Stimulated activated naive CD8-positive, alpha-beta T cell treated with anti-CD3 and anti-CD28 coated beads, Interleukin-15, Interleukin-2, amounts not matched to agents 100 ng/mL and 50 ng/mL, for 24 hours (primary cell): ENCODE data around the gene OXSR1.
"Not testable (repeated sequence)": the region's sequence is repeated elsewhere in the genome, so short reads cannot be mapped to it uniquely, and the experiment has no call there.

ENCODE experiments used
- H3K27ac Mint-ChIP-seq: one replicate; pipeline ENCODE4 v1.8.0; 2021; ENCODE audit warnings: mild to moderate bottlenecking, mixed read lengths
- H3K27me3 Mint-ChIP-seq: one replicate; pipeline ENCODE4 v1.8.0; 2021; ENCODE audit warnings: mixed read lengths
- H3K36me3 Mint-ChIP-seq: one replicate; pipeline ENCODE4 v1.8.0; 2021; ENCODE audit warnings: low read depth, mixed read lengths
- H3K4me1 Mint-ChIP-seq: one replicate; pipeline ENCODE4 v1.8.0; 2021; ENCODE audit warnings: low read depth, mixed read lengths
- H3K4me3 Mint-ChIP-seq: one replicate; pipeline ENCODE4 v1.8.0; 2021; ENCODE audit warnings: mild to moderate bottlenecking, mixed read lengths
- H3K9me3 Mint-ChIP-seq: one replicate; pipeline ENCODE4 v1.8.0; 2021; ENCODE audit warnings: mixed read lengths

Gene OXSR1

DNA sequence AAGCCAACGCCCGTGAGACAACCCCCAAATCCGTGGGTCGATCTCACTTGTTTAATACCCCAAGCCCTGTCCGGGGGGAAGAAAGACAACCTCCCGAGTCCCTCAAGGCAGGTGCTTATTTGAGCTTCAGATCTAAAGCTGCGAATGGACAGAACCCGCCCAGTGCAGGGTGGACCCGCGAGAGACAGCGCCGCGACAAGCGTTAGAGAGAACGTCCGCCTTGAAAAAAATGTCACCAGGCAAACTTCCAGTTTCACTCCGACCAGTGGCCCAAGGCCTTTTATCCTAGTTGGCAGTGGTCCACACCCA is 740 bp upstream of the OXSR1 start:
- Mint-ChIP-seq H3K4me3 (peak overlapping the region; percentile 96), H3K4me1 (peaks cover 49% of the 10 kb centered on the region), H3K27me3 (no peaks in the 10 kb centered on the region), H3K36me3 (peaks cover 23% of the 10 kb centered on the region), H3K27ac (peak overlapping the region; percentile 100), H3K9me3 (no peaks in the 10 kb centered on the region)

DNA sequence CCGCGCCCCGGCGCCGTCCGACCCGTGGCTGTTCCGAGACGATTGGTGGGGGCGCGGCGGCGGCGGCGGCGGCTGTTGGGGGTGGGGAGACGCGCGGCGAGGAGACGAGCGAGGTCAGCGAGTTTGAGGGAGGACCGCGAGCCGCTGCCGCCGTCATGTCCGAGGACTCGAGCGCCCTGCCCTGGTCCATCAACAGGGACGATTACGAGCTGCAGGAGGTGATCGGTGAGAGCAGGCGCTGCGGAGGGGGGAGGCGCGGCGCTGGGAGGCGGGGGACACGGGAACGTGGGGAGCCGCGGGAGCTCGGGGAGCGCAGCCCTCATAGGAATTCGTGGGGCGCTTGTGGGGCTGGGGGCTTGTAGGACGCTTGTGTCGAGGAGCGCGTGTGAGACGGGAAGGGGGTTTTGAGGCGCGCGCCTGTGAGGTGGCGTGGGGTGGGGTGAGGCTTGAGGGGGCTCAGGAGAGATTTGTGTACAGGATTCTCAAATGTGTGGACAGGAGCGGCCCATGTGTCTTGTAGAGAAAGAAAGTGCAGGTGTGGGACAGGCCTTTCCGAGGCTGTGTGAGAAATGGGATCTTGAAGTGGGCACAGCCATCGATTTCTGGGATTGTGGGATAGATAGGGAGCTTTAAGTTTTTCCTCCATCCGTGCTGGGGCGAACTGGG is 518 bp downstream of the OXSR1 start:
- no peaks in the 10 kb centered on the region for H3K9me3 Mint-ChIP-seq
- peaks cover 60% of the 10 kb centered on the region for H3K4me1 Mint-ChIP-seq

DNA sequence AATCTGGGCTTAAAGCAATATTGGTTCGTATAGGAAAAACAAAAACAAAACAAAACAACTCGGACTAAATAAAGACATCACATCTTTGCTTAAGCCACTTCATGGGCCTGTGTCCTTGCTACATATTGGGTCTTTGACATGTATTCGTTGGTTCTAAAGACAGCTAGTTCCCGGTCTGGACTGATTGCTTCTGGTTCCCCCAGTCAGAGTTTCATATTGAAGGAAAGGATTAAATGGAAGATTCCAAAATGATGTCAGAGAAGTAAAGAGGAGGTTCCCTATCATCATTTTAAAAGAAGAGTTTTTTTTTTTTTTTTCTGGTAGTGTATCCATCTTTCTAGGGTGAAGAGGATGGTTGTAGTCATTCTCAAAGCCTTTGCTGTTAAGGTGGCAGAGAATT is 2.3 kb downstream of the OXSR1 start:
- no peaks in the 10 kb centered on the region for H3K9me3 Mint-ChIP-seq
- peaks cover 27% of the 10 kb centered on the region for H3K36me3 Mint-ChIP-seq
- no peaks in the 10 kb centered on the region for H3K27me3 Mint-ChIP-seq
- H3K4me1 Mint-ChIP-seq = peaks cover 77% of the 10 kb centered on the region
- peak overlapping the region; percentile 96 for H3K4me3 Mint-ChIP-seq
- peak overlapping the region; percentile 51 for H3K27ac Mint-ChIP-seq

More for the DNA sequence above, 518 bp downstream of the OXSR1 start:
- H3K36me3 Mint-ChIP-seq = peaks cover 27% of the 10 kb centered on the region
- peak overlapping the region; percentile 100 for H3K27ac Mint-ChIP-seq
- no peaks in the 10 kb centered on the region for H3K27me3 Mint-ChIP-seq
- peak overlapping the region; percentile 96 for H3K4me3 Mint-ChIP-seq

DNA sequence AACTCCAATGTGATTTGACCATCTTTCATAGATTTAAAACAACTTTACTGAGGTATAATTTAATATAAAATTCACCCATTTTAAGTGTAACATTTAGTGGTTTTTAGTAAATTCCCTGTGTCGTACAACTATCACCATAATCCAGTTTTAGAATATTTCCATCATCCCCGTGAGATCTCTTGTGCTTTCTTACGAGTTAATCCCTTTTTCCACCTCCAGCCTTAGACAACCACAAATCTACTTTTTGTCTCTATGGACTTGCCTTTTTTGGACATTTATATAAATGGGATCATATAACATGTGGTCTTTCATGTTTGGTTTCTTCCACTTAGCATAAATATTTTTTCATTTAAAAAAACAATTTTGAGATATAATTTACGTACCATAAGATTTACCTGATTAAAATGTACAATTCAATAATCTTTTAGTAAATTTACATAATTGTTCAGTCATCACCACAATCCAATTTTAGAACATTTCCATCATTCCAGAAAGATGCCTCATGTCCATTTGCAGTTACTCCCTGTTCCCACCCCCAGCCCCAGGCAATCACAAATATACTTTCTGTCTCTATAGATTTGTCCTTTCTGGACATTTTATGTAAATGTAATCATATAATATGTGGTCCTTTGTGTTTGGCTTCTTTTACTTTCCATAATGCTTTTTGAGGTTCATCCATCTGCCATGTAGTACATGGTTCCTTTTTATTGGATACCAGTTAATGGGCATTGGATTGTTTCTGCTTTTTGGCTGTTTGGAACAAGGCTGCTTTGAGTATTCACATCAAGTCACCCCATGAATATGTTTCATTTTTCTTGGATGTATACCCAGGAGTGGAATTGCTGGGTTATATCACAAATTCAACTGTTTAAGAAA is 3.1 kb downstream of the OXSR1 start:
- Mint-ChIP-seq H3K27me3 (no peaks in the 10 kb centered on the region), H3K4me3 (peak overlapping the region; percentile 96), H3K4me1 (peaks cover 84% of the 10 kb centered on the region), H3K9me3 (no peaks in the 10 kb centered on the region), H3K36me3 (peaks cover 27% of the 10 kb centered on the region), H3K27ac (peak overlapping the region; percentile 78)

DNA sequence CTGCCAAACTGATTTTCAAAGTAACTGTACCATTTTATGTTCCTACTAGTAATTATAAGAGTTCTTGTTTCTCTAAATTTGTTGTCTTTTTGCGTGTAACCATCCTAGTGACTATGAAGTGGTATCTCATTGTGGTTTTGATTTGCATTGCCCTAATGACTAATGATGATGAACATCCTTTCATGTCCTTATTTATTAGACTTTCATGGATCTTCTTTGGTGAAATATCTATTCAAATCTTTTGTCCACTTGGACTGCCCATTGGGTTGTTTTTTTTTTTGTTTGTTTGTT is 3.6 kb downstream of the OXSR1 start:
- peaks cover 27% of the 10 kb centered on the region for H3K36me3 Mint-ChIP-seq
- H3K4me3 Mint-ChIP-seq = peak overlapping the region; percentile 62
- no peaks in the 10 kb centered on the region for H3K9me3 Mint-ChIP-seq
- H3K27me3 Mint-ChIP-seq = no peaks in the 10 kb centered on the region
- peaks cover 87% of the 10 kb centered on the region for H3K4me1 Mint-ChIP-seq
- H3K27ac Mint-ChIP-seq = peak overlapping the region; percentile 78

DNA sequence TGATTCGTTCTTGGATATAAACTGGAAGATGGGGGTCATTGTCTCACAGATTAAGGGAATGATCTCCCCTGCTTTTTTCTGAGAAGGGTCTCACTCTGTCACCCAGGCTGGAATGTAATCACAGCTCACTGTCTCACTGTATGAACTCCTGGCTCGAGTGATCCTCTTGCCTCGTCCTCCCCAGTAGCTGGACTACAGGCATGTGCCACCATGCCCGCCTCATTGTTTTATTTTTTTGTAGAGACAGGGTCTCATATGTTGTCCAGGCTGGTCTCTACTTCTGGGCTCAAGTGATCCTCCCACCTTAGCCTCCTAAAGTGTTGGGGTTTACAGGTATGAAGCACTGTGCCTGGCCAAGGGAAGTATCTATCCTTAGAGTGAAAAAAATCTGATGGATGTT is 5.4 kb downstream of the OXSR1 start:
- peaks cover 35% of the 10 kb centered on the region for H3K36me3 Mint-ChIP-seq
- no peak overlapping the region for H3K27ac Mint-ChIP-seq
- H3K27me3 Mint-ChIP-seq = no peaks in the 10 kb centered on the region
- no peaks in the 10 kb centered on the region for H3K9me3 Mint-ChIP-seq
- H3K4me3 Mint-ChIP-seq = no peak overlapping the region
- peaks cover 95% of the 10 kb centered on the region for H3K4me1 Mint-ChIP-seq

DNA sequence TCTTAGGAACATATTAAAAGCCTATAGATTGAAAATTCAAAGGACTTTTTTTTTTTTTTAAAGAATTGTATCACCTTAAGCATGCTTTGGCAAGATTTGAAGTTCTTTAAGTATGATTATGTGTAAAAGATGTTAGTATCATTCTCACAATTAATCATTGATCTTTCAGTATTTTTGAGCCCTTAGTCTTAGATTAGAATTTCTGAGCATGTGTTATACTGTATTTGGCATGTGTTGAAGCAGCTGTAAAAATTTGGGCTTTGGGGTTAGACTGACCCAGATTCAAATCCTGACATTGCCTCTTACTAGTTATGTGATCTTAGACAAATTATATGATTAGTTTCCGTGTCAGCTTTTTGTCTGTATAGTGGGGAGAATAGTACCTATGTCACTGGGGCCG is 6.3 kb downstream of the OXSR1 start:
- peaks cover 91% of the 10 kb centered on the region for H3K4me1 Mint-ChIP-seq
- H3K4me3 Mint-ChIP-seq = no peak overlapping the region
- H3K9me3 Mint-ChIP-seq = no peaks in the 10 kb centered on the region
- H3K27me3 Mint-ChIP-seq = no peaks in the 10 kb centered on the region
- no peak overlapping the region for H3K27ac Mint-ChIP-seq
- peaks cover 31% of the 10 kb centered on the region for H3K36me3 Mint-ChIP-seq

DNA sequence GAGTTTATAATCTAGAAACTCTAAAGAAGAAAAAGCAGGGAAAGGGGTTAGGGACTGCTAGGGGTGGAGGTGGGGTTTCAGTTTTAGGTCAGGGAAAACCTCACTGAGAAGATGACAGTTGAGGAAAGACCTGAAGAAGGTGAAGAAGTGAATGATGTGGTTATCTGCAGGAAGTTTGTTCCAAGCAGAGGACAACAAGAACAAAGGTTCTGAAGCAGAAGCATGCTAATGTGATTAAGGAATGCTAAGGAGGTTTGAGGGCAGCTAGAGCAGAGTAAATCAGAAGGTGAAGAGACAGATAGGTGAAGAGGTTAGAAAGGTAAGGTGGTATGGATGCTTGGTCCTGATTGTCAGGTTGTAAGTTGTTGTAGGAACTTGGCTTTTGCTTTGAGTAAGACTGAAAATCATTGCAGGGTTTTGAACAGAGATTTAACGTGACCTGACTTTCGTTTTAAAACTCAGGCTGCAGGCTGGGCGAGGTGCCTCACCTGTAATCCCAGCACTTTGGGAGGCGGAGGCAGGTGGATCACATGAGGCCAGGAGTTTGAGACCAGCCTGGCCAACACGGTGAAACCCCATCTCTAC is 8.6 kb downstream of the OXSR1 start:
- peaks cover 17% of the 10 kb centered on the region for H3K36me3 Mint-ChIP-seq
- H3K9me3 Mint-ChIP-seq = no peaks in the 10 kb centered on the region
- peak overlapping the region; percentile 43 for H3K27ac Mint-ChIP-seq
- H3K27me3 Mint-ChIP-seq = no peaks in the 10 kb centered on the region
- peaks cover 72% of the 10 kb centered on the region for H3K4me1 Mint-ChIP-seq
- no peak overlapping the region for H3K4me3 Mint-ChIP-seq

DNA sequence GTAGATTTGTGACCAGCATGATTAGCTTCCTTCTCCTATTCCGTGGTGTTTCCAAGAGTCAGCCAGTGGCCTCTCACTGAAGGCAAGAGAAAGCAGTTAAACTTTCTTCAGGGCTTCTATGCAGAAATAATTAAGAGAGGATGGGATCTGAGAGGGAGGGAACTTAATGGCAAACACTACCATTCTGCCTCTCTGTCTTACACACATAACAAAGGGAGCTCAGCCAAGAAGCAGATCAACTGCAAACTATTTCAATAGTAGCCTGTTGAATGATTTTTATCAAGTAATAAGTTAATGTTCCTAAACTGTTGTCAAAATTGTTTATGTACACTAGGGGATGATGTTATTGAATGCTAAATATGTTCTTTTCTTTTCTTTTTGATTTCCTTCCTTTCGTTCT is 11.8 kb downstream of the OXSR1 start:
- H3K9me3 Mint-ChIP-seq = no peaks in the 10 kb centered on the region
- no peak overlapping the region for H3K27ac Mint-ChIP-seq
- peaks cover 22% of the 10 kb centered on the region for H3K36me3 Mint-ChIP-seq
- peaks cover 52% of the 10 kb centered on the region for H3K4me1 Mint-ChIP-seq
- no peak overlapping the region for H3K4me3 Mint-ChIP-seq
- H3K27me3 Mint-ChIP-seq = no peaks in the 10 kb centered on the region

DNA sequence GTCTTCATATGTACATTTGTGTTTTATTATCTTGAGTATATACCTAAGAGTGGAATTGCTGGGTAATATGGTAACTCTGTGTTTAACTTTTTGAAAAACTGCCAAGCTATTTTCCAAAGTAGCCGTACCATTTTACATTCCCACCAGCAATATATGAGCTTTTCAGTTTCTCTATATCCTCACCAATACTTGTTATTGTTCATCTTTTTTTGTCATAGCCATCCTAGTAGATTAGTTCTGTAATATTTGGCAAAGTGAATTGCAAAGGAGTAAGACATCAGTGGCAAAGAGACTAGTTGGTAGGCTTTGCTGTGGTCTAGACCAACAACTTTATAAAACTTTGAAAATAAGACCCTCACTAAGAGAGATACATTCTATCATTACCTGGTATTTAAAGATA is 21.4 kb downstream of the OXSR1 start:
- Mint-ChIP-seq H3K27me3 (no peaks in the 10 kb centered on the region), H3K4me1 (no peaks in the 10 kb centered on the region), H3K27ac (no peak overlapping the region), H3K9me3 (no peaks in the 10 kb centered on the region), H3K4me3 (no peak overlapping the region), H3K36me3 (peaks cover 55% of the 10 kb centered on the region)

DNA sequence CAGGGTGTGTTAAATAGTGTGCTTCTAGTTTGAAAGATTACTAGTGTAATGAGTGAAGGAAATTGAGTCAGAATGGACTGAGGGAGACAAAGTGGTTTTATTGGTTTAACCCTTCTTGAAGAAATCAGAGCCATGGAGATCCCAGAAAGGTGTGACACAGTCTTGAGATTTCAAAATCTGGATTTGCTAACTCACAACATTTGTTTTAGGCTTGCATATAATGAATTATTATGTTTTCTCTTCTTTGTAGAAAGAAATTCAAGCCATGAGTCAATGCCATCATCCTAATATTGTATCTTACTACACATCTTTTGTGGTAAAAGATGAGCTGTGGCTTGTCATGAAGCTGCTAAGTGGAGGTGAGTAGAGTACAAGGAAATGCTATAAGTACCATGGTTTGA is 25.1 kb downstream of the OXSR1 start:
- no peak overlapping the region for H3K27ac Mint-ChIP-seq
- no peaks in the 10 kb centered on the region for H3K4me1 Mint-ChIP-seq
- H3K4me3 Mint-ChIP-seq = no peak overlapping the region
- peaks cover 58% of the 10 kb centered on the region for H3K36me3 Mint-ChIP-seq
- H3K9me3 Mint-ChIP-seq = no peaks in the 10 kb centered on the region
- no peaks in the 10 kb centered on the region for H3K27me3 Mint-ChIP-seq

DNA sequence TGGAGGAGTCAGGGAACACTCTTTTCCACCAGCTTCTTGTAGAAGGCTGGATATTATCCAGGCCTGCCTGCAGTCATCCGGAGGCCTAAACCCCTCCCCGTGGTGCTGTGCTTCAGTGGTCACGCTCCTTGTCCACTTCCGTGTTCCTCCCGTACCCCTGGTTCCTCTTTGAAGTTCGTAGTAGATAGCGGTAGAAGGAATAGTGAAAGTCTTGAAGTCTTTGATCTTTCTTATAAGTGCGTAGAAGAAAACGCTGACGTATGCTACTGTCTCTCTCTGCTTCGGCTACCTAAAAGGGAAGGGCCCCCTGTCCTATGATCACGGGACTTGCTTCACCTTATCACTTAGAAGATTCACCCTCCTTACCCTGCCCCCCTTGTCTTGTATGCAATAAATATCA is 37.6 kb downstream of the OXSR1 start:
- not testable (repeated sequence) for H3K27me3 Mint-ChIP-seq, H3K4me3 Mint-ChIP-seq, H3K27ac Mint-ChIP-seq, H3K9me3 Mint-ChIP-seq
- H3K4me1 Mint-ChIP-seq = peaks cover 36% of the 10 kb centered on the region
- peaks cover 61% of the 10 kb centered on the region for H3K36me3 Mint-ChIP-seq

DNA sequence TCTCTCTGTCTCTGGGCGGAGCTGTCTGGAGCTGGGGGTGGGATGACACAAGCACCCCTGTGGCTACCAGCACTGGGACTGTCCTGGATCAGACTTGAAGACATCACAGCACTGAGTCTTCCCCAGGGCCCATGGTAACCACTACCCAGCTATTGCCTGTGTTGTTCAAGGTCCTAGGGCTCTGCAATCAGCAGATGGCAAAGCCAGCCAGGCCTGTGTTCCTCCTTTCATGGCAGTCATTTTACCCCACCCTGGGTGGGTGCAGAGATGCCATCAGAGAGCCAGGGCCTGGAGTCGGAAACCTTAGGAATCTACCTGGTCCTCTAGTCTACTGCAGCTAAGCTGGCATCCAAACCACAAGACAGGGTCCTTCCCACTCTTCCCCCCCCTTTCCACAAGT is 38.4 kb downstream of the OXSR1 start:
- peaks cover 60% of the 10 kb centered on the region for H3K36me3 Mint-ChIP-seq
- no peak overlapping the region for H3K4me3 Mint-ChIP-seq
- H3K27ac Mint-ChIP-seq = no peak overlapping the region
- H3K9me3 Mint-ChIP-seq = no peaks in the 10 kb centered on the region
- no peaks in the 10 kb centered on the region for H3K27me3 Mint-ChIP-seq
- peaks cover 42% of the 10 kb centered on the region for H3K4me1 Mint-ChIP-seq

DNA sequence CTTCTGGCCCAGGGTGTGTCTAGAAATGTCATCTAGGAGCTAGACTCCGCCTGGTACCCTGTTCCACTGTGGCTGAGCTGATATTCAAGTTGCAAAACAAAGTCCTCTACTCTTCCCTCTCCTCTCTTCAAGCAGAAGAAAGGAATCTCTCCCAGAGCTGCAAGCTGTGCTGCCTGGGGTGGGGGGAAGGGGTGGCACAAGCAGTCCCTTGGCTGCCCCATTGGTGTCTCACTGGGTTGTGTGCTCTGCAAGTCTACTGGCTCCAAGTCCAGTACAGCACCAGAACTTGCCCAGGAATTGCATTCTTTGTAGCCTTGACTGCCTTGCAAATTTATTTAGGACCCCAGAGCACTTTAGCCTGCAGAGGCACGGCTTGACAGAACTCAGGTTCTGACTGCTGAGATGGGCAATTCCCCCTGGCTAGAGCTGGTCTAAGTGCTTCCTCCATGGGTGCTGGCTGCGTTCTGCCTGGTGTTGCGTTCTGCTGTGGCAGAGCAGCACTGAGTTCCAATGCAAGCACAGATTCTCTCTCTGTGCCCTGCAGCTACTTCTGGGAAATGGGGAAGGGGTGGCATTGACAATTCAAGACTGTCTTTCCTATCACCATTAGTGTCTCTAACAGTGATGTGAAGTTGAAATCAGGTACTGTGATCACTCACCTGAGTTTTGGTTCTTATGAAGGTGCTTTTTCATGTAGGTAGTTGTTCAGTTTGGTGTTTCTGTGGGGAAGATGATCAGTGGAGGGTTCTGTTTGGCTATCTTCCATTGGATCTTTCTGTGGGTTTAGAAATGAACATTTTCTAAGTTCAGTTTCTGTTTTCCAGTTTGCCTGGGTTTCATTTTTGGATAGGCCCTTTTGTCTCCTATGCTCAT is 39.5 kb downstream of the OXSR1 start:
- peak overlapping the region; percentile 50 for H3K27ac Mint-ChIP-seq

DNA sequence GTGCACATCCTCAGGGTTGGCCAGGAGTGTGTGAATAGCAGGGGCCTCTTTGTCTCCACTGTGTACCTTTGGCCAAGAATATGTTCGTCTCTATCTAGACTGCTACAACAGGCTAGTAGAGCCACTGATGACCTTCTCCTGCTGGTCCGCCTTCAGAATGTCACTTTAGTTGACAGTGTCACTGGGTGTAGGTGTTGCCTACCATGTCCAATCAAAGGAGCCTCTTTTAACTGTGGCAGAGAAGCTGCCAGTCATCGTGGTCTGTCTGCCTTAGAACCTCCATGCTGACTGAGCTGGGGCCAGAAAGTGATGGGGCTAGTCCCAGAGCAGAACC is 40.1 kb downstream of the OXSR1 start:
- no peaks in the 10 kb centered on the region for H3K27me3 Mint-ChIP-seq
- H3K9me3 Mint-ChIP-seq = no peaks in the 10 kb centered on the region
- H3K4me1 Mint-ChIP-seq = peaks cover 54% of the 10 kb centered on the region
- peaks cover 52% of the 10 kb centered on the region for H3K36me3 Mint-ChIP-seq
- H3K4me3 Mint-ChIP-seq = no peak overlapping the region
- H3K27ac Mint-ChIP-seq = peak overlapping the region; percentile 52

More for the DNA sequence above, 39.5 kb downstream of the OXSR1 start:
- Mint-ChIP-seq H3K4me1 (peaks cover 48% of the 10 kb centered on the region), H3K9me3 (no peaks in the 10 kb centered on the region), H3K36me3 (peaks cover 55% of the 10 kb centered on the region), H3K27me3 (no peaks in the 10 kb centered on the region), H3K4me3 (no peak overlapping the region)
